Heart left ventricle (tissue), 16 donors: ENCODE measurements around the gene ADAM22. TPM values are rescaled to one million over a fixed set of nuclear protein-coding genes. Genes with fewer than 3 reads are reported as not detected.

Experiments used
- ATAC-seq, 4 donors: fragments of 200-7000 bp; cut with Tn5 transposase; one replicate each; pipeline ENCODE4 v1.9.1; 2020 to 2022; ENCODE audit warnings: moderate library complexity in 4 of 4, mild to moderate bottlenecking in 3 of 4, moderate number of reproducible peaks in 1 of 4
- DNase-seq, 5 donors: peaks; one replicate each; pipeline ENCODE4 v3.0.0-alpha.2; 2020
- H3K27ac ChIP-seq, 12 donors: fragments of 200-600 bp; sonication (generic) in 4 of 12; one replicate each; pipeline versions ENCODE4 v1.5.0 to v1.8.0; 2016 to 2022; ENCODE audit warnings: mild to moderate bottlenecking in 2 of 12
- H3K27me3 ChIP-seq, 9 donors: fragments of 200-600 bp; sonication (generic) in 2 of 9; one replicate each; pipeline versions ENCODE4 v1.5.1 to v1.8.0; 2016 to 2022; ENCODE audit warnings: mild to moderate bottlenecking in 3 of 9
- H3K36me3 ChIP-seq, 9 donors: fragments of 200-600 bp; sonication (generic) in 2 of 9; one replicate each; pipeline versions ENCODE4 v1.5.0 to v1.8.0; 2018 to 2022; ENCODE audit warnings: mild to moderate bottlenecking in 2 of 9
- H3K4me1 ChIP-seq, 12 donors: fragments of 200-600 bp; sonication (generic) in 4 of 12; one replicate each; pipeline versions ENCODE4 v1.5.0 to v1.8.0; 2016 to 2022; ENCODE audit warnings: mild to moderate bottlenecking in 3 of 12
- H3K4me3 ChIP-seq, 12 donors: fragments of 200-600 bp; sonication (generic) in 4 of 12; one replicate each; pipeline versions ENCODE4 v1.5.0 to v1.8.0; 2017 to 2022; ENCODE audit warnings: mild to moderate bottlenecking in 9 of 12, moderate library complexity in 4 of 12
- H3K9me3 ChIP-seq, 12 donors: fragments of 200-600 bp; sonication (generic) in 4 of 12; one replicate each; pipeline versions ENCODE4 v1.5.0 to v1.8.0; 2016 to 2022; ENCODE audit warnings: mild to moderate bottlenecking in 1 of 12
- CTCF ChIP-seq, 12 donors: fragments of 200-600 bp; sonication (generic) in 4 of 12; IDR thresholded peaks; one replicate each; pipeline versions ENCODE4 v1.5.0 to v1.8.0; 2018 to 2022; ENCODE audit warnings: antibody characterized with exemption in 12 of 12, mild to moderate bottlenecking in 5 of 12
- POLR2A ChIP-seq, 2 donors: fragments of 450-650 bp; IDR thresholded peaks; one replicate each; pipeline ENCODE4 v1.6.1; 2017; ENCODE audit warnings: antibody characterized with exemption in 2 of 2, mild to moderate bottlenecking in 2 of 2, moderate library complexity in 2 of 2
- WGBS, 4 donors: extraction: QIAGEN DNeasy Blood & Tissue Kit in 2 of 4; methylation state at CpG; one replicate each; pipeline versions ENCODE4 v1.1.5 to v1.1.7; 2013 to 2018; 5-methylcytosine and 5-hydroxymethylcytosine counted together
- intact Hi-C, 10 donors: fragments of 100-400 bp; cut with DNase I; formaldehyde crosslinking; loops; one replicate each; pipeline versions ENCODE4 v1.11.1 to v1.14.2; 2022
- polyA plus RNA-seq, 2 donors: library from polyadenylated mRNA; stranded (reverse); fragments of 200-250 nt; gene quantifications; one replicate each; pipeline ENCODE4 v1.2.3, GENCODE V29; 2013
- total RNA-seq, 9 donors: library from RNA; depleted of rRNA in 2 of 9; stranded (reverse); fragments of >200 nt in 2 of 9; fragmentation: NEBNext Ultra II Directional in 3 of 9; extraction: Animal tissue kit (Norgen Biotek cat#: 25700) in 3 of 9; gene quantifications; one replicate each; pipeline versions ENCODE4 v1.1.0 to v1.2.4, GENCODE V29; 2016 to 2023
- donor health status: ischemic (EF 13 %, LVEDD 7.1; RV severe dilation, severe dysfunction).
- donor health status: healthy with polysubstance abuse.
- donor health status: DM: no; HTN: yes; CAD: no.
- donor health status: DM: no; HTN: no; CAD: no.
- donor health status: ischemic (EF 25% LVEDD 6.9; RV normal size, moderate dysfunction).
- donor health status: ischemic (EF 25% LVEDD 5.7; RV mildly dilated, moderate dysfunction).
- donor health status: healthy.
- donor health status: DM: yes; HTN: yes; CAD: no.
- donor health status: ischemic (EF 35%, LVEDD 5.7; RV mildly dilated, moderate dysfunction).
- donor health status: nonischemic (EF 11% LVEDD 7.7; RV severe dilation, severe dysfunction).
- donor health status: DM: yes; HTN: yes; CAD: no.
- donor health status: PGD.
- donor health status: ischemic (EF 29% LVEDD 5.4; RV normal size, mild dysfunction).
- donor health status: nonischemic (EF 23%, LVEDD 6.1; RV moderate dilation, normal function).

Gene ADAM22
- total and polyA plus RNA-seq, 11 donors: 0.27 to 3.4 (median 1.1) TPM

- H3K9me3 ChIP-seq: no peaks in the 10 kb centered on the region
These were observed 207.4 kb downstream of the ADAM22 start for GRCh38 chr7:88141479-88141878.

DNA sequence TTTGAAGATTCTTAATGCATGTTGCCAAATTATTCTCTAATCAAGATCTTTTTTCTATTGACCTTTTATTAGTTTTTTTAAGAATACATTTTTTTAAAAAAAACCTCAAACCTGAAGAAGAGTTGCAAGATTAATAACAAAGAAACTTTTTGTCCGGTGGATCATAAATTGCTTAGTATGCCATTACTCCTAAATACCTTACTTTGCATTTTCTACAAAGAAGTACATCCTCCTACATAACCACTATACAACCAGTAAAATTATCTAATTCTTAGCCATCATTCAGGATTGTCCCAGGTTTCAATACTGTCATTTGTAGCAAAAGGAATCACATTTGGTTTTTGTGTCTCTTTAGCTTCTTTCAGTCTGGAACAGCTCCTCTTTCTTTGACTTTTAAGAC, 207.9 kb downstream of the ADAM22 start:
- peaks cover 0 to 7% (median 0%) of the 10 kb centered on the region in 12 donors for H3K4me1 ChIP-seq
- intact Hi-C loops: no loop called here
- no peaks in the 10 kb centered on the region for H3K36me3 ChIP-seq
- H3K9me3 ChIP-seq: no peaks in the 10 kb centered on the region
- no peaks in the 10 kb centered on the region for H3K27me3 ChIP-seq
- no peak overlapping the region for H3K27ac ChIP-seq
- ATAC-seq (no peak), DNase-seq (no peak)
- TF ChIP-seq POLR2A (IDR thresholded peaks at IDR 0.05) (no peak), CTCF (IDR thresholded peaks at IDR 0.05) (no peak)
- no peak overlapping the region for H3K4me3 ChIP-seq
- 96 to 99% (median 97%) methylated on average over 1 of the region's 1 CpG for WGBS, 4 donors

More at GRCh38 chr7:88141479-88141878, 207.4 kb downstream of the ADAM22 start:
- peaks cover 0 to 4% (median 0%) of the 10 kb centered on the region in 12 donors for H3K4me1 ChIP-seq
- ATAC-seq (no peak), DNase-seq (no peak)
- no peak overlapping the region for H3K27ac ChIP-seq
- H3K27me3 ChIP-seq: no peaks in the 10 kb centered on the region
- WGBS, 4 donors: 94 to 96% (median 96%) methylated on average over 2 of the region's 2 CpGs
- intact Hi-C loops: no loop called here
- TF ChIP-seq CTCF (IDR thresholded peaks at IDR 0.05) (no peak), POLR2A (IDR thresholded peaks at IDR 0.05) (no peak)
- no peak overlapping the region for H3K4me3 ChIP-seq
- H3K36me3 ChIP-seq: no peaks in the 10 kb centered on the region

- TF ChIP-seq CTCF (IDR thresholded peaks at IDR 0.05) (no peak), POLR2A (IDR thresholded peaks at IDR 0.05) (no peak)
- DNase-seq (no peak), ATAC-seq (peak; percentile 72 to 77 (median 75))
- WGBS, 4 donors: 16 to 40% (median 37%) methylated on average over 2 of the region's 2 CpGs
- Histone ChIP-seq H3K4me3 (no peak overlapping the region), H3K9me3 (no peaks in the 10 kb centered on the region), H3K27me3 (no peaks in the 10 kb centered on the region), H3K4me1 (peaks cover 0 to 11% (median 0%) of the 10 kb centered on the region in 12 donors), H3K27ac (no peak overlapping the region), H3K36me3 (peaks cover 0 to 8% (median 0%) of the 10 kb centered on the region in 9 donors)
- intact Hi-C loops: no loop called here
These were observed 212.6 kb downstream of the ADAM22 start for GRCh38 chr7:88146616-88147015.

- H3K27ac ChIP-seq: no peak overlapping the region
- H3K4me1 ChIP-seq: peaks cover 0 to 11% (median 0%) of the 10 kb centered on the region in 12 donors
- H3K9me3 ChIP-seq: no peaks in the 10 kb centered on the region
- no peaks in the 10 kb centered on the region for H3K27me3 ChIP-seq
- no peak for DNase-seq
- intact Hi-C loops: no loop called here
- TF ChIP-seq POLR2A (IDR thresholded peaks at IDR 0.05) (no peak), CTCF (IDR thresholded peaks at IDR 0.05) (no peak)
- no peak for ATAC-seq
- H3K36me3 ChIP-seq: peaks cover 0 to 8% (median 0%) of the 10 kb centered on the region in 9 donors
- H3K4me3 ChIP-seq: no peak overlapping the region
These were observed 213.3 kb downstream of the ADAM22 start for GRCh38 chr7:88147341-88147740.
